CD8-positive, alpha-beta memory T cell (primary cell): ENCODE results near the gene TMEM63A. TPM values are rescaled to one million over a fixed set of nuclear protein-coding genes. Genes with fewer than 3 reads are reported as not detected.

Source experiments
- CTCF ChIA-PET: fragments of 350-600 bp; sonication (Branson Sonifier 250); formaldehyde crosslinking; loops from one replicate; lab custom pipeline; 2021; ENCODE audit warnings: antibody characterized with exemption; lab: Charles Lee
- POLR2A ChIA-PET: fragments of 350-600 bp; sonication (Branson Sonifier 250); formaldehyde crosslinking; loops from one replicate; lab custom pipeline; 2021; ENCODE audit warnings: antibody characterized with exemption; lab: Charles Lee
- DNase-seq, 5 donors: peaks; one replicate each; pipeline versions ENCODE4 v3.0.0 to v3.0.0-alpha.2; 2020 to 2022; ENCODE audit warnings: mixed read lengths in 1 of 5
- H3K27ac ChIP-seq: one replicate; pipeline ENCODE4 v1.7.0; 2013; ENCODE audit warnings: low read depth, mild to moderate bottlenecking, low read length, moderate library complexity
- H3K27me3 ChIP-seq: 2 replicates; pipeline ENCODE4 v1.7.0; 2013; ENCODE audit warnings: low read length, mild to moderate bottlenecking; ENCODE audit not compliant: insufficient read depth, poor library complexity, severe bottlenecking
- H3K36me3 ChIP-seq: 2 replicates; pipeline ENCODE4 v1.7.0; 2013; ENCODE audit warnings: mild to moderate bottlenecking, low read length, moderate library complexity; ENCODE audit not compliant: insufficient read depth
- H3K4me1 ChIP-seq: 2 replicates; pipeline ENCODE4 v1.7.0; 2013; ENCODE audit warnings: mild to moderate bottlenecking, low read length, moderate library complexity; ENCODE audit not compliant: insufficient read depth
- H3K4me3 ChIP-seq: 2 replicates; pipeline ENCODE4 v1.7.0; 2013; ENCODE audit warnings: mild to moderate bottlenecking, low read length
- H3K9me3 ChIP-seq: 2 replicates; pipeline ENCODE4 v1.7.0; 2013; ENCODE audit warnings: mild to moderate bottlenecking, low read length
- H3K27ac Mint-ChIP-seq, 8 donors: one replicate each; pipeline ENCODE4 v1.8.0; 2020 to 2021; ENCODE audit warnings: mixed read lengths in 8 of 8, mild to moderate bottlenecking in 6 of 8, inconsistent platforms in 3 of 8, moderate library complexity in 3 of 8
- H3K27me3 Mint-ChIP-seq, 2 donors: one replicate each; pipeline ENCODE4 v1.8.0; 2020 to 2021; ENCODE audit warnings: mixed read lengths in 2 of 2, mild to moderate bottlenecking in 1 of 2, moderate library complexity in 1 of 2
- H3K36me3 Mint-ChIP-seq, 3 donors: one replicate each; pipeline ENCODE4 v1.8.0; 2020 to 2021; ENCODE audit warnings: mixed read lengths in 3 of 3, inconsistent platforms in 1 of 3, mild to moderate bottlenecking in 1 of 3
- H3K4me1 Mint-ChIP-seq, 3 donors: one replicate each; pipeline ENCODE4 v1.8.0; 2020 to 2021; ENCODE audit warnings: mixed read lengths in 3 of 3, inconsistent platforms in 1 of 3, mild to moderate bottlenecking in 1 of 3
- H3K4me3 Mint-ChIP-seq, 7 donors: one replicate each; pipeline ENCODE4 v1.8.0; 2020 to 2021; ENCODE audit warnings: mixed read lengths in 7 of 7, mild to moderate bottlenecking in 6 of 7, moderate library complexity in 4 of 7, inconsistent platforms in 2 of 7
- H3K9me3 Mint-ChIP-seq, 5 donors: one replicate each; pipeline ENCODE4 v1.8.0; 2020 to 2022; ENCODE audit warnings: mixed read lengths in 5 of 5, mild to moderate bottlenecking in 3 of 5, moderate library complexity in 2 of 5, inconsistent platforms in 1 of 5
- polyA plus RNA-seq: library from polyadenylated mRNA; unstranded; fragments of 300-500 nt; fragmentation: Illumina TruSeq; gene quantifications from one replicate; pipeline ENCODE4 v1.2.3, GENCODE V29; 2021
- total RNA-seq, 2 experiments: library from RNA; stranded (reverse); gene quantifications; one replicate each; pipeline ENCODE4 v1.2.3, GENCODE V29; 2021

TMEM63A gene
- total and polyA plus RNA-seq, 3 experiments from 2014 or later, result 50.6 to 55.5 (median 51.4) TPM

DNA sequence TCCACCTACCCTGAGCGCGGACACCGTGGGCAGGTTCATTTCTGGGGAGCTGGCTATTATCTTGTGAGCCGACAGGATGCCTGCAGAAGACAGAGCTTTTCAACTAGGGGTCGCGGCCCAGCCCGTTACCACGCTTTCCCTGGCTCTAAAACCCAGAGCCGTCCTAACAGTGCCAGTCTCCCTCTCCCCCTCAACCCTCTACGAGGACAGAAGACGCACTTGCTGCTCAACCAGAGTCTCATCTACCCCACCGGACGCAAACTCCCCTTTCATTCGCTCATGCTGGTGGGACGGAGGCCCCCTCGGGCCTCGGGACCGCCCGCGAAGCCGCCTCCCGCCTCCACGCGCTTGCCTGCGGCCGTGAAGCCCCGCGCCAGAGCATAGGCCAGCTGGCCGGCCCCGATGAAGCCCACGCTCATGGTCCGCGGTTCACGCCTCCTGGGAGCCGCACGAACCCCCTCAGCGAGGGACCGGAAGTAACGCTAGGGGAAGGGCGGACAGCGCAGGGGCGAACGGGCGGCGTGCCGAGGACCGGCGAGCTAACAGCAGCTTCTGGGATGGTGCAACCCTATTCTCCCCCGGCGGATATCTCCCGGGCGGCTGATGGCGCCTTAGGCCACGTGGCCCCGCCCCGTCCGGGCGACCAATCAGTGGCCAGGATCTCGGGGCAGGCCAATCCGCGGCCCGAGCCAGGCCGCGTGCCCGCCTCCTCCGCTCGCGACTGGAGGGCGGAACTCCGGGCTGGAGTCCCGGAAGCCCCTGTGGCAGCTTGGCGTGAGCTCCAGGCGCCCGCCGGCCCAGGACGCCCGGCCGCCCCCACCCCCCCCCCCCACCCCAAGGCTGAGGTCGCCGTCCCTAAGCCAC, 41.7 kb upstream of the TMEM63A start, which contains the start of gene PYCR2:
TSS of gene PYCR2 (minus strand) at position 559 of the 864 bp plus-strand sequence. CDS start at position 419, 140 bp downstream.
- CTCF ChIA-PET, result interaction anchor here (1.0 to 3.7 kb wide), 14 partner anchors 10 to 479 kb away, joined by 3 to 18 read pairs (median 3); partner anchors contain the start of genes SRP9 and TMEM63A
- POLR2A ChIA-PET, result interaction anchor here (0.7 to 2.6 kb wide), 12 partner anchors 11 to 146 kb away, joined by 3 to 27 read pairs (median 4); partner anchors contain the start of genes H3-3A, SDE2, SRP9 and TMEM63A
- Histone ChIP-seq H3K4me1 (peaks cover 61% of the 10 kb centered on the region), H3K9me3 (no peaks in the 10 kb centered on the region), H3K27ac (peak within 1 kb of the TSS; percentile 96), H3K4me3 (peak within 1 kb of the TSS; percentile 99), H3K27me3 (no peaks in the 10 kb centered on the region), H3K36me3 (peaks cover 20% of the 10 kb centered on the region)
- peaks cover 30 to 55% (median 40%) of the 10 kb centered on the region in 3 donors for H3K4me1 Mint-ChIP-seq
- no peaks in the 10 kb centered on the region for H3K9me3 Mint-ChIP-seq
- H3K36me3 Mint-ChIP-seq, result peaks cover 0 to 43% (median 0%) of the 10 kb centered on the region in 3 donors
- peak within 1 kb of the TSS; percentile 76 to 98 (median 94) for H3K27ac Mint-ChIP-seq
- H3K4me3 Mint-ChIP-seq, result peak within 1 kb of the TSS; percentile 92 to 99 (median 95)
- DNase-seq, result peak; percentile 91 to 96 (median 94)
- H3K27me3 Mint-ChIP-seq, result no peaks in the 10 kb centered on the region

GRCh38 chr1:225923381-225923691, 41.2 kb upstream of the TMEM63A start:
- Mint-ChIP-seq H3K27me3 (no peaks in the 10 kb centered on the region), H3K36me3 (peaks cover 0 to 48% (median 0%) of the 10 kb centered on the region in 3 donors), H3K4me3 (peak overlapping the region; percentile 92 to 99 (median 95)), H3K4me1 (peaks cover 25 to 49% (median 34%) of the 10 kb centered on the region in 3 donors), H3K27ac (peak overlapping the region; percentile 76 to 98 (median 94)), H3K9me3 (no peaks in the 10 kb centered on the region)
- POLR2A ChIA-PET, result interaction anchor here (0.5 to 2.6 kb wide), 9 partner anchors 26 to 265 kb away, joined by 3 to 27 read pairs (median 7); partner anchors contain the start of genes H3-3A, SDE2, SRP9 and TMEM63A
- H3K27ac ChIP-seq, result peak overlapping the region; percentile 96
- no peak for DNase-seq
- H3K4me3 ChIP-seq, result peak overlapping the region; percentile 99
- H3K4me1 ChIP-seq, result peaks cover 55% of the 10 kb centered on the region
- no peaks in the 10 kb centered on the region for H3K27me3 ChIP-seq
- no peaks in the 10 kb centered on the region for H3K9me3 ChIP-seq
- CTCF ChIA-PET, result interaction anchor here (1.0 to 3.7 kb wide), 9 partner anchors 9 to 462 kb away, joined by 3 to 18 read pairs (median 3); partner anchors contain the start of genes SRP9 and TMEM63A
- peaks cover 20% of the 10 kb centered on the region for H3K36me3 ChIP-seq

GRCh38 chr1:225921734-225922709, 39.8 kb upstream of the TMEM63A start:
- peaks cover 21 to 48% (median 41%) of the 10 kb centered on the region in 3 donors for H3K4me1 Mint-ChIP-seq
- H3K9me3 ChIP-seq, result no peaks in the 10 kb centered on the region
- peak overlapping the region in 6 of 8 donors; percentile 18 to 90 (median 56) for H3K27ac Mint-ChIP-seq
- H3K36me3 ChIP-seq, result peaks cover 20% of the 10 kb centered on the region
- no peaks in the 10 kb centered on the region for H3K27me3 ChIP-seq
- H3K27me3 Mint-ChIP-seq, result no peaks in the 10 kb centered on the region
- no peak overlapping the region for H3K27ac ChIP-seq
- peaks cover 0 to 60% (median 6%) of the 10 kb centered on the region in 3 donors for H3K36me3 Mint-ChIP-seq
- peak overlapping the region; percentile 92 to 99 (median 95) for H3K4me3 Mint-ChIP-seq
- H3K4me1 ChIP-seq, result peaks cover 49% of the 10 kb centered on the region
- no peak for DNase-seq
- H3K9me3 Mint-ChIP-seq, result no peaks in the 10 kb centered on the region
- POLR2A ChIA-PET, result interaction anchor here (0.9 kb wide), 1 partner anchor 496 kb away, joined by 3 read pairs; no protein-coding TSS in a partner anchor
- CTCF ChIA-PET, result interaction anchor here (1.3 to 3.7 kb wide), 3 partner anchors 11 to 145 kb away, joined by 6 to 18 read pairs (median 7); partner anchors contain the start of genes SRP9 and TMEM63A
- H3K4me3 ChIP-seq, result no peak overlapping the region

DNA sequence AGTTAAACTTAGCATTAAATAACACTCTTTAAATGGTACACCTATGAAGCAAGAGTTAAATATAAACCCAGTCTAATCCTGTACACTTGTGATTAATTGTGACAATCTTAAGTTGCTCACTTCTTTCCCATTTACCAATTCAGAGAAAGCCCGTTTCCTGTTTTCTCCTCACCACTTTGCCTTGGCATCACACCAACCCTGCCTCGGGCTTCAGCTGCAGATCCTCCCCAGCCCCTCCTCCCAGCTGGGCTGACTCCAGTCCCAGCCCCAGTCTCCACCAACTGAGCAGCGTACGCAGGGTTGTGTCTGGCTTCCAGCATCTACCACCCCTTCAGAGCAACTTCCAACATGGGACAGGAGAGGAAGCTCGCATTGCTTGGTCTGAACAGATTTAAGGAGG, 37.7 kb upstream of the TMEM63A start:
- Histone ChIP-seq H3K4me3 (no peak overlapping the region), H3K36me3 (peaks cover 20% of the 10 kb centered on the region), H3K27me3 (no peaks in the 10 kb centered on the region), H3K4me1 (peaks cover 42% of the 10 kb centered on the region), H3K27ac (no peak overlapping the region), H3K9me3 (no peaks in the 10 kb centered on the region)
- Mint-ChIP-seq H3K4me3 (peak overlapping the region in 1 of 7 donors; percentile 34), H3K27ac (peak overlapping the region in 3 of 8 donors; percentile 26 to 84 (median 72)), H3K27me3 (no peaks in the 10 kb centered on the region), H3K9me3 (no peaks in the 10 kb centered on the region), H3K4me1 (peaks cover 18 to 45% (median 44%) of the 10 kb centered on the region in 3 donors), H3K36me3 (peaks cover 0 to 72% (median 8%) of the 10 kb centered on the region in 3 donors)
- ChIA-PET POLR2A (no interaction called here), CTCF (interaction anchor here (1.4 kb wide), 1 partner anchor 9 kb away, joined by 8 read pairs; no protein-coding TSS in a partner anchor)
- no peak for DNase-seq

DNA sequence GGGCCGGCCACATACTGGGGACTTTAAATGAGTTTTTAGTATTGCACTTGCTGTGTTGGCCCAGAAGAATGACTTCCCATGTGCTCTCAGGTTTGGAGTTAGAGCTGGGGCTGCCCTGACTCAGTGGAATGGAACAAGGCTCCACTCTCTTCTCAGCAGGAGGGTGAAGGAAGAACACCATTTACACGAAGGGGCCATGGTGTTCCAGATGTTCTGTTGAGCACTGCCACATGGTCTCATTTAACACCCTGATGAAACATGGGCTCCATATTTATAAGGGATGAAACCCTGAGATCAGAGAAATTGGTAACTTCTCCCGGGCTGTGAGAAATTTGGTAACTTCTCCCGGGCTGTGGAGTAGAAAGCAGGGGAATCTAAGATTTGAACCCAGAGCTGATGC, 36.1 kb upstream of the TMEM63A start:
- Histone ChIP-seq H3K4me3 (no peak overlapping the region), H3K9me3 (no peaks in the 10 kb centered on the region), H3K27ac (no peak overlapping the region), H3K36me3 (peaks cover 20% of the 10 kb centered on the region), H3K27me3 (no peaks in the 10 kb centered on the region), H3K4me1 (peaks cover 34% of the 10 kb centered on the region)
- no peak for DNase-seq
- ChIA-PET CTCF (interaction anchor here (1.4 to 1.7 kb wide), 2 partner anchors 37 to 140 kb away, joined by 3 to 4 read pairs; partner anchors contain the start of gene SRP9), POLR2A (no interaction called here)
- H3K9me3 Mint-ChIP-seq, result no peaks in the 10 kb centered on the region
- H3K27me3 Mint-ChIP-seq, result no peaks in the 10 kb centered on the region
- H3K36me3 Mint-ChIP-seq, result peaks cover 0 to 67% (median 8%) of the 10 kb centered on the region in 3 donors
- H3K4me3 Mint-ChIP-seq, result no peak overlapping the region
- peak overlapping the region in 1 of 8 donors; percentile 29 for H3K27ac Mint-ChIP-seq
- H3K4me1 Mint-ChIP-seq, result peaks cover 11 to 34% (median 33%) of the 10 kb centered on the region in 3 donors

DNA sequence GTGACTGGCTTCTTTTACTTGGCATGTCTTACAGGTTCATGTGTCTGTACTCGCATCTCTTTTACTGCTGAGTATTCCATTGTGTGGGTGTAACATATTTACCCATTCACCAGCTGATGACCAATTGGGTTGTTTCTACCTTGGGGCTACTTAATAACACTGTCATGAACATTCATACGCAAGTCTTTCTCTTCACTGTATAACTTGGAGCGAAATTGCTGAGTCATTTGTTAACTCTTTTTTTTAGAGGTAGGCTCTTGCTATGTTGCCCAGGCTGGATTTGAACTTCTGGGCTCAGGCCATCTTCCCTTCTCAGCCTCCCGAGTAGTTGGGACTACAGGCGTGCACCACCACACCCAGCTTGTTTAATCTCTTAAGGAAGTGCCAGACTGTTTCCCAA, 35.4 kb upstream of the TMEM63A start:
- peaks cover 20% of the 10 kb centered on the region for H3K36me3 ChIP-seq
- peaks cover 6 to 29% (median 26%) of the 10 kb centered on the region in 3 donors for H3K4me1 Mint-ChIP-seq
- peaks cover 27% of the 10 kb centered on the region for H3K4me1 ChIP-seq
- no peaks in the 10 kb centered on the region for H3K9me3 ChIP-seq
- no peak for DNase-seq
- H3K9me3 Mint-ChIP-seq, result no peaks in the 10 kb centered on the region
- H3K27me3 ChIP-seq, result no peaks in the 10 kb centered on the region
- no peak overlapping the region for H3K27ac ChIP-seq
- H3K27me3 Mint-ChIP-seq, result no peaks in the 10 kb centered on the region
- H3K27ac Mint-ChIP-seq, result peak overlapping the region in 2 of 8 donors; percentile 7 to 9
- H3K4me3 ChIP-seq, result no peak overlapping the region
- ChIA-PET POLR2A (interaction anchor here (0.6 kb wide), 1 partner anchor 84 kb away, joined by 5 read pairs; no protein-coding TSS in a partner anchor), CTCF (interaction anchor here (1.4 to 1.5 kb wide), 2 partner anchors 9 to 37 kb away, joined by 3 read pairs; no protein-coding TSS in a partner anchor)
- no peak overlapping the region for H3K4me3 Mint-ChIP-seq
- peaks cover 0 to 63% (median 8%) of the 10 kb centered on the region in 3 donors for H3K36me3 Mint-ChIP-seq

GRCh38 chr1:225917101-225917500, 34.9 kb upstream of the TMEM63A start:
- POLR2A ChIA-PET, result interaction anchor here (0.6 kb wide), 1 partner anchor 84 kb away, joined by 5 read pairs; no protein-coding TSS in a partner anchor
- peaks cover 0 to 59% (median 8%) of the 10 kb centered on the region in 3 donors for H3K36me3 Mint-ChIP-seq
- H3K4me3 ChIP-seq, result no peak overlapping the region

More at GRCh38 chr1:225917101-225917500, 34.9 kb upstream of the TMEM63A start:
- CTCF ChIA-PET, result interaction anchor here (1.0 to 1.5 kb wide), 2 partner anchors 9 to 12 kb away, joined by 3 read pairs; no protein-coding TSS in a partner anchor
- no peaks in the 10 kb centered on the region for H3K27me3 Mint-ChIP-seq
- peak overlapping the region in 2 of 8 donors; percentile 7 to 78 for H3K27ac Mint-ChIP-seq
- peaks cover 22% of the 10 kb centered on the region for H3K4me1 ChIP-seq
- no peak overlapping the region for H3K4me3 Mint-ChIP-seq
- no peak overlapping the region for H3K27ac ChIP-seq
- peaks cover 4 to 25% (median 22%) of the 10 kb centered on the region in 3 donors for H3K4me1 Mint-ChIP-seq
- H3K27me3 ChIP-seq, result no peaks in the 10 kb centered on the region
- DNase-seq, result no peak
- no peaks in the 10 kb centered on the region for H3K9me3 Mint-ChIP-seq
- peaks cover 18% of the 10 kb centered on the region for H3K36me3 ChIP-seq
- no peaks in the 10 kb centered on the region for H3K9me3 ChIP-seq
